NCI-H345 (cell line): ENCODE measurements around the gene MYO7A.

ENCODE experiments used
- DNase-seq: peaks from one replicate; lab custom pipeline; 2025; lab: John Stamatoyannopoulos, UW

The MYO7A gene

DNA sequence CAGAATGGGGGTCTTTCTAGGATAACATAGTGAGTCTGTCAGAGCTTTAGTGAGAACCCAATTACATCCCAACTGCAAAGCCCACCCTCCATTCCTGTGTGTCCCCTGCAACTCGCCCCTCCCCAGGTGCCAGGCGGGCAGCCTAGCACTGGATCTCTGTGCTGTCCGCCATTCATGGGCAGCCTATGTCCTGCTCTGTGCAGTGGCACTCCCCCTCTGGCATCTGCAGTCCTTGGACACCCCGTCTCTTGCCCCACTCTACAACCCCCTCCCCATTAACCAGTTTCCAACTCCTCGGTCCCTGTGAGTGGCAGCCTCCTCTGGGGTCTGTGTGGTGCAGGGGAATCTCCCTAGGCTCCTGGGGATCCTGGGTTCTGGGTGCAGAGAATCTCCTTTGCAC is 37.0 kb downstream of the MYO7A start:
- DNase-seq = no peak

GRCh38 chr11:77166021-77166420 is 38.0 kb downstream of the MYO7A start:
- DNase-seq = no peak

DNA sequence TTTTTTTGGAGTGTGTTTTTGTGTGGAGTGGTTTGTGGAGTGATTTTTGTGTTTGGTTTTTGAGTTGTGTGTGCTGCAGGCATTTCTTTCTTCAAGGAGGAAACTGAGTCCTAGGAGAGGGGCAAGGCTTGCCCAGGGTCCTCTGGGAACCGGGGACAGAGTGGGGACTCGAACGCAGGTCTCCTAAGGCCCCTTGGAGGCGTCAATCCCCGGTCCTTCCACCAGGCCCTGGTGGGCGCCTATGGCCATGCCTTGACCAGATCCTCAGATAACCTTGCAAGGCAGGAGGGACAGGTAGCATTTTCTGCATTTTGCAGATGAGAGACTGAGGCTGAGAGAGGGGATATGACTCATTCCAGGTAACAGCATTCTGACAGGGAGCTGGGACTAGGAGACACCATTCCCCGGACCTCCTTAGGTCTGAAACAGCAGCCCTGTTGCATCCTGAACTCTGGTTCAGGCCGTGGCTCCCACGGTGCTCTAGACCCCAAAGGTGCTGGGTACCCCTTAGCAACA is 39.1 kb downstream of the MYO7A start:
- DNase-seq = no peak

DNA sequence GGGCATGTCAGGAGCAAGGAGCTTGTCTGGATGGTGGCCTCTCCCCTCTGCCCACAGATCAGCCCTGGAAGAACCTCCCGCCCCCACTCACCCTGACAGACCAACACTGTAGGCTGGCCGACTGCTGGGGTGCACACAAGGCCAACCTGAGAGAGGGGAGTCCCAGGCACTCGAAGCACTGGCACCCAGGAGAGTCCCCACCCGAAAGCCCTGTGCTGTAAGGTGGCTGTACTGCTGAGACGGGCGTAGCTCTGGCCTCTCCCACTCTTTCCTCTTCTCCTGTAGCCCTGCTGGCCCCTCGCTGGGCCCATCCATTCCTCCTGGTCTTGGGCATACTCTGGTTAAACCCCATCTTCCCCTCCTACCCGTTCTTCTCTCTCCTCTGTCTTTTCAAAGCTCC is 39.7 kb downstream of the MYO7A start:
- no peak for DNase-seq

GRCh38 chr11:77170107-77170506 is 42.1 kb downstream of the MYO7A start:
- no peak for DNase-seq

GRCh38 chr11:77171254-77171653 is 43.2 kb downstream of the MYO7A start:
- DNase-seq = no peak

GRCh38 chr11:77171885-77172665 is 44.0 kb downstream of the MYO7A start:
- DNase-seq = no peak

DNA sequence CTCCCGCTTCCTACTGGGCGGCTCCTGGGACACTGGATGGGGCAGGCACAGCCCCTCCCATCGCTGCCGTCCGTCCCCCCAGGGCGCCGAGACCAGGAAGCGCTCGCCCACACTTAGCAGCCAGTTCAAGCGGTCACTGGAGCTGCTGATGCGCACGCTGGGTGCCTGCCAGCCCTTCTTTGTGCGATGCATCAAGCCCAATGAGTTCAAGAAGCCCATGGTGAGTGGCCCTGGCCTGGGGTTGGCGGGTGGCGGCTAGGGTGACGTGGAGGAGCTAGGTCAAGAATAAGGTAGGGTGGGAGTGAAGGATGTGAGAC is 44.6 kb downstream of the MYO7A start:
- DNase-seq = no peak

GRCh38 chr11:77173494-77173893 is 45.4 kb downstream of the MYO7A start:
- DNase-seq = no peak

- no peak for DNase-seq
These were observed 46.5 kb downstream of the MYO7A start for GRCh38 chr11:77174559-77174958.

- DNase-seq = no peak
These were observed 47.2 kb downstream of the MYO7A start for GRCh38 chr11:77175021-77175842.

GRCh38 chr11:77175869-77176539 is 48.0 kb downstream of the MYO7A start:
- no peak for DNase-seq

DNA sequence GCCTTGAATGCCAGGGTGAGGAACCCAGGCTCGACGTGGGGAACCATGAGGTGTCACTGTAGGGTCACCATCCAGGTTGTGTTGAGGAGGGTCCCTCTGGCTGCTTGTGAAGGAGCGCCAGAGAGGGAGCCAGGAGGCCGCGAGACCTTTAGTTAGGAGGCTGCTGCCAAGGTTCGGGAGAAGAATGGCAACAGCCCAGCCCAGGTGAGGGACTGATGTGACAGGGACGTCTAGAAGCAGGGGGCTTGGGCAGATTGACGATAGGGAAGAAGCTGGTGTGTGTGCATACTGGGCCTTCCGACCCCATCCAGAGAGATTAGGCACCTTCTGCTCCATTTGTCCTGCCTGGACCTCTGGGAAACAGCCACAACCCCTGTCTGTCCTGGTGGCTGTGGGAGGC is 49.0 kb downstream of the MYO7A start:
- DNase-seq = no peak

DNA sequence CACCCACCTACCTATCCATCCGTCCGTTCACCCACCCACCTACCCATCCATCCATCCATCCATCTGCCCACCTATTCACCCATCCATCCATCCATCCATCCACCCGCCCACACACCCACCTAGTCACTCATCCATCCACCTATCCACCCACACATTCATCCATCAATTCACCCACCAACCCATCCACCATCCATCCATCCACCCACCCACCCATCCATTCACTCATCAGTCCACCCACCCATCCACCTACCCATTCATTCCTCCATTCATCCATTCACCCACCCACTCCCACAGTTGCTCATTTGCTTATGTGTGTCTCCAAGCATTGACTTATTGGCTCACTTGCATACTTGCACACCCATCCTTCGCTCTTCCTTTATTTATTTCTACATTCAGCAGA is 50.1 kb downstream of the MYO7A start:
- no peak for DNase-seq

- no peak for DNase-seq
These were observed 51.0 kb downstream of the MYO7A start for GRCh38 chr11:77179048-77179447.

DNA sequence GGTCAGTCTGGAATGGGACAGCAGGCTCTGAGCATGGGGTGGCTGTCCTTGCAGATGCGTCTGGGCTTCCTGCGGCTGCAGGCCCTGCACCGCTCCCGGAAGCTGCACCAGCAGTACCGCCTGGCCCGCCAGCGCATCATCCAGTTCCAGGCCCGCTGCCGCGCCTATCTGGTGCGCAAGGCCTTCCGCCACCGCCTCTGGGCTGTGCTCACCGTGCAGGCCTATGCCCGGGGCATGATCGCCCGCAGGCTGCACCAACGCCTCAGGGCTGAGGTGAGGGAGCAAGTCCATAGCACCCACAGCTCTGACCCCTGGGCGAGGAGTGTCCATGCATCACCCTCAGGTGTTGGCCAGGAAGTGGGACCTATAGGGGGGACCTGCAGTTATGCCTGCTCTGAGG is 51.6 kb downstream of the MYO7A start:
- no peak for DNase-seq

GRCh38 chr11:77180346-77180745 is 52.3 kb downstream of the MYO7A start:
- no peak for DNase-seq

GRCh38 chr11:77181226-77181625 is 53.2 kb downstream of the MYO7A start:
- no peak for DNase-seq

DNA sequence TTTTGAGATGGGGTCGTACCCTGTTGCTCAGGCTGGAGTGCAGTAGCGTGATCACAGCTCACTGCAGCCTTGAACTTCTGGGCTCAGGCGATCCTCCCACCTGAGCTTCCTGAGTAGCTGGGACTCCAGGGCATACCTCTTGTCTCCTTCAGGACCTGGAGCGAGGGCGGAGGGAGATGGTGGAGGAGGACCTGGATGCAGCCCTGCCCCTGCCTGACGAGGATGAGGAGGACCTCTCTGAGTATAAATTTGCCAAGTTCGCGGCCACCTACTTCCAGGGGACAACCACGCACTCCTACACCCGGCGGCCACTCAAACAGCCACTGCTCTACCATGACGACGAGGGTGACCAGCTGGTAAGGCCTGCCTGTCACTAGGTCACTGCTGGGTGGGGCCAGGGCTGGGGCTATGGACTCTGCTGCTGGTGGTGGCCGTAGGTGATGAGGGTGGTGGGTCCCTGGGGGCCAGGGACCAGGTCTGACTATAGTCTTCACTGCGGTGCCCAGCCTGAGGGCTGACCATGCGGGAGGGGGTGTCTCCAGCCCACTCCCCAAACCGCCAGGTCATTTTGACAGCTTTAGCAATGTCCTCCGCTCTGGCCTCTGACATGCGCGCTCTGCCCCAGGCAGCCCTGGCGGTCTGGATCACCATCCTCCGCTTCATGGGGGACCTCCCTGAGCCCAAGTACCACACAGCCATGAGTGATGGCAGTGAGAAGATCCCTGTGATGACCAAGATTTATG is 53.9 kb downstream of the MYO7A start:
- no peak for DNase-seq

DNA sequence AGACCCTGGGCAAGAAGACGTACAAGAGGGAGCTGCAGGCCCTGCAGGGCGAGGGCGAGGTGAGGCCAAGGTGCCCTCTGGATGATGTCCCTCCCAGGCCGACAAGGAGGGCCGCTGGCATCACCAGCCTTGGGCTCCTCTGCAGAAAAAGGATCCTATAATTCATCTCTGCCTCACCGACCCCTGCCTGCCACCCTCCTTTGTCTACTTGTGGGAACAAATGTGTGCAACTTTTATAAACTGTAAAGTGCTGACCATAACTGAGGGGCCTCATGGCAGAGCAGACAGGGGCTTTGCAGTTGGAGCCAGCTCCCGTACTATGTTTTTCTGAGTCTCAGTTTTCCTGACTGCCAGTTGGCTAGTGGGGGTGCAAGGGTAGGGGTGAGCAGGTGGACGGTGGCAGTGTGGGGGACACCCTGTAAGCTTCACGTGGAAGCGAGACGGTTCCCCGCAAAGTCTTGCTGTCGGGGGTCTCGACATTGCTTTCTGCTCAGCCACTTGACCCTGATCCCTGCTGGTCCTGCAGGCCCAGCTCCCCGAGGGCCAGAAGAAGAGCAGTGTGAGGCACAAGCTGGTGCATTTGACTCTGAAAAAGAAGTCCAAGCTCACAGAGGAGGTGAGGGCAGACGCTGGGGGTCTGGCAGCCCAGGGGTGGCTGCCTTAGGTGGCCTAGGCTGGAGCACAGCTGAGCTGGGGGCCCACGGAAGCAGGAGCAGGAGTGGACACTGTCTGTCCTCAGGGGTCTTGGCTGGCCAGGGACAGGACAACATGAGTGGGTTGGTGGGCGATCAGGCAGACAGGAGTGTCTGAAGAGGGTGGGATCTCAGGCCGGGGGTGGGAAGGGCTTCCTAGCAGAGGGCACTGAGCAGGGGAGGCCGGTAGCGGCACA is 54.7 kb downstream of the MYO7A start:
- no peak for DNase-seq

- no peak for DNase-seq
These were observed 55.5 kb downstream of the MYO7A start for GRCh38 chr11:77183431-77183984.
